ENCODE measurements around the gene PLCL2. TPM values are rescaled to one million over a fixed set of nuclear protein-coding genes. Genes with fewer than 3 reads are reported as not detected.

Gene PLCL2
- total and polyA plus RNA-seq, 12 donors, result 4.5 to 44.0 (median 27.1) TPM

DNA sequence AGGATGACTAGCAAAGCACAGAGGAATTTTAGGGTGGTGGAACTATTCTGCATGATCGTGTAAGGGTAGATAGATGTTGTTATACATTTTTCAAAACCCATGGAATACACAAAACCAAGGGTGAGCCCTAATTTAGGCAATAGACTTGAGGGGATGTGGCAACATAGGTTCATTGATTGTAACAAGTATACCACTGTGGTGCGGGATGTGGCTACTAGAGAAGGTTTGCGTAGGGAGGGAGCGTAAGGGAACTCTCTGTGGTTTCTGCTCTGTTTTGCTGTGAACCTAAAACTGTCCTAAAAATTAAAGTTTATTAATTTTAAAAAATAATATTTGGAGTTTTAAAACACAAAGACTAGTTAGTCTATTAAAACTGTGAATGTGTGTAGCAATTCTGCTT is 202.8 kb downstream of the PLCL2 start:
- Histone ChIP-seq H3K27ac (no peak overlapping the region), H3K9me3 (replicated peaks in 1 of 3) (no peaks in the 10 kb centered on the region), H3K27me3 (no peaks in the 10 kb centered on the region), H3K4me3 (no peak overlapping the region), H3K4me1 (replicated peaks in 1 of 2) (no peaks in the 10 kb centered on the region), H3K36me3 (replicated peaks in 1 of 2) (no peaks in the 10 kb centered on the region)
- TF ChIP-seq, protein P1, sequence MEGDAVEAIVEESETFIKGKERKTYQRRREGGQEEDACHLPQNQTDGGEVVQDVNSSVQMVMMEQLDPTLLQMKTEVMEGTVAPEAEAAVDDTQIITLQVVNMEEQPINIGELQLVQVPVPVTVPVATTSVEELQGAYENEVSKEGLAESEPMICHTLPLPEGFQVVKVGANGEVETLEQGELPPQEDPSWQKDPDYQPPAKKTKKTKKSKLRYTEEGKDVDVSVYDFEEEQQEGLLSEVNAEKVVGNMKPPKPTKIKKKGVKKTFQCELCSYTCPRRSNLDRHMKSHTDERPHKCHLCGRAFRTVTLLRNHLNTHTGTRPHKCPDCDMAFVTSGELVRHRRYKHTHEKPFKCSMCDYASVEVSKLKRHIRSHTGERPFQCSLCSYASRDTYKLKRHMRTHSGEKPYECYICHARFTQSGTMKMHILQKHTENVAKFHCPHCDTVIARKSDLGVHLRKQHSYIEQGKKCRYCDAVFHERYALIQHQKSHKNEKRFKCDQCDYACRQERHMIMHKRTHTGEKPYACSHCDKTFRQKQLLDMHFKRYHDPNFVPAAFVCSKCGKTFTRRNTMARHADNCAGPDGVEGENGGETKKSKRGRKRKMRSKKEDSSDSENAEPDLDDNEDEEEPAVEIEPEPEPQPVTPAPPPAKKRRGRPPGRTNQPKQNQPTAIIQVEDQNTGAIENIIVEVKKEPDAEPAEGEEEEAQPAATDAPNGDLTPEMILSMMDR (IDR thresholded peaks at IDR 0.05), result no peak
- TF ChIP-seq POLR2A (IDR thresholded peaks at IDR 0.05), result no peak
- WGBS, 4 donors, result 95 to 100% (median 97%) methylated on average over 4 of the region's 4 CpGs
- no peak for DNase-seq
- intact Hi-C loops (cut with DNase I), result no loop called here

DNA sequence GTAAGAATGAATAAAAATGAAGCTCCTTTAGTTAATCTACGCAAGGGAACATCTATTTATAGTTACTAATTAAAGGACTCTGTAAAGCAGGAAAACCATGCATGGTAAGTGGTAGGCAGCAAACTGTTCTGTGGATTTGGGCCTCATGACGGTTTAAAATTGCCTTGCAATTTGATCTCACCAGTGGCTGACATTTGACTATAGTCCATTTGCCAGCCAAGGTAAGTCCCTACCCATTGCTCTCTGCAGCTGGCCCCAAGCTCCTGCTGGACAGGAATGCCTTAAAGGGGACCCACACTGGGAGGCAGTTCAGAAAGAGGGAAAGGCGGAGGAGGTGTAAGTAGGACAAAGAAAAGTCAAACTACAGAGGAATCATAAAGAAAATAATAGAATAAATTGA is 203.3 kb downstream of the PLCL2 start:
- 83 to 95% (median 91%) methylated on average over 3 of the region's 3 CpGs for WGBS, 4 donors
- H3K9me3 ChIP-seq (replicated peaks in 1 of 3), result no peaks in the 10 kb centered on the region
- DNase-seq, result no peak
- no peak overlapping the region for H3K4me3 ChIP-seq
- no peaks in the 10 kb centered on the region for H3K27me3 ChIP-seq
- H3K4me1 ChIP-seq (replicated peaks in 1 of 2), result no peaks in the 10 kb centered on the region
- intact Hi-C loops (cut with DNase I), result no loop called here
- H3K27ac ChIP-seq, result no peak overlapping the region
- H3K36me3 ChIP-seq (replicated peaks in 1 of 2), result no peaks in the 10 kb centered on the region
- no peak for TF ChIP-seq POLR2A (IDR thresholded peaks at IDR 0.05)
- TF ChIP-seq, protein P1 (IDR thresholded peaks at IDR 0.05), result no peak

DNA sequence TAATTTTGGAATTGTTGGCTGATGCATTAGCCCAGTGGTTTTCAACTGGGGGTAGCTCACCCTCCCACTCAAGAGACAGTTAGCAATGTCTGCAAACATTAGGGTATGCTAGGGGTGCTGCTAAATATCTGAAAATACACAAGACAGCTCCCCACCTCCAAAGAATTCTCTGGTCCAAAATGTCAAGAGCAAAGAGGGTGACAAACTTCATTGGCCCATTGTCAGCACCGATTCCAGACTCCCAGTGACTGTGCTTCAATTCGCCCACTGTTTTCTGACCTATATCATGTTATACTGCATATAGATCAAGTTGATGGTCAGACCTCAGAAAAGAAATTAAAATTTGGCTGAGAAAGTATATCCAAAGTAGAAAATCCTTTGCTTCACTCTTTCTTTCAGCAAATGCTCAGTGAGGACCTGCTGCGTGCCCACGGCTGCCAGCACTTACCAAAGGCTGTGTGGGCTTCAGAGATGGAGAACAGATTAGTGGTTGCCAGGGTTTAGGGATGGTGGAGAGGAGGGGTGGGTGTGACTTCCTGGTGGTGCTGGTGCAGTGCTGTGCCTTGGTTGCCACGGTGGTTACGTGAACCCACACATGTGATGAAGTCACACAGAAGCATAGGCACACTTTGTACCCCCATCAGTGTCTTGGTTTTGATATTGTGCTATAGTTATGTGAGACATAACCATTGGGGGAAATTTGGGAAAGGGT is 204.0 kb downstream of the PLCL2 start:
- no peak for TF ChIP-seq POLR2A (IDR thresholded peaks at IDR 0.05)
- TF ChIP-seq, protein P1 (IDR thresholded peaks at IDR 0.05), result no peak
- H3K27ac ChIP-seq, result peak overlapping the region in 1 of 5 donors; percentile 24
- no peak overlapping the region for H3K4me3 ChIP-seq
- H3K4me1 ChIP-seq (replicated peaks in 1 of 2), result no peaks in the 10 kb centered on the region
- H3K36me3 ChIP-seq (replicated peaks in 1 of 2), result no peaks in the 10 kb centered on the region
- WGBS, 4 donors, result 89 to 96% (median 91%) methylated on average over 6 of the region's 6 CpGs
- no peaks in the 10 kb centered on the region for H3K27me3 ChIP-seq
- DNase-seq, result no peak
- no peaks in the 10 kb centered on the region for H3K9me3 ChIP-seq (replicated peaks in 1 of 3)
- intact Hi-C loops (cut with DNase I), result no loop called here

DNA sequence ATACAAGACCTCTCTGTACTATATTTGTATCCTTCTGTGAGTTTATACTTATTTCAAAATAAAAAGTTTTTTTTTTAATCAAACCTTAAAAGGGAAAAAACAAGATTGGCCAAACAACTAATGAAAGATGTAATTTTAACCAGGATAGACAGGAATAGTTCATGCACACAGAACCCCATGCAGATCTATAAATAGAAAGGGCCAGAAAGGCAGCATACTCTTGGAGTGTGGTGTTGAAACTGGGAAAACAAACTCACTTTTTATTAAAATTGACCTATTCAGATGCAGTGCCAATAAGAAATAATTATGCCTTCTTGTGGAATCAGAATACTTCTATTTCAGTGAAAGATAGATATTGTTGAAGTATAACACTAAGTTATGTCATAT is 204.6 kb downstream of the PLCL2 start:
- no peak for DNase-seq
- H3K36me3 ChIP-seq (replicated peaks in 1 of 2), result no peaks in the 10 kb centered on the region
- no peak overlapping the region for H3K4me3 ChIP-seq
- H3K27ac ChIP-seq, result no peak overlapping the region
- TF ChIP-seq POLR2A (IDR thresholded peaks at IDR 0.05), result no peak
- H3K9me3 ChIP-seq (replicated peaks in 1 of 3), result no peaks in the 10 kb centered on the region
- intact Hi-C loops (cut with DNase I), result no loop called here
- no peaks in the 10 kb centered on the region for H3K4me1 ChIP-seq (replicated peaks in 1 of 2)
- no peaks in the 10 kb centered on the region for H3K27me3 ChIP-seq
